Left renal pelvis (tissue), 4 donors: ENCODE measurements around the gene EPM2AIP1. TPM values are rescaled to one million over a fixed set of nuclear protein-coding genes. Genes with fewer than 3 reads are reported as not detected.
"Not testable (repeated sequence)": the region's sequence is repeated elsewhere in the genome, so short reads cannot be mapped to it uniquely, and the experiment has no call there.

ENCODE experiments used
- DNase-seq, 4 donors: peaks; one replicate each; pipeline ENCODE4 v3.0.0-alpha.2; 2013; ENCODE audit warnings: low read depth in 4 of 4, low spot score in 3 of 4
- polyA plus RNA-seq, 4 donors: library from polyadenylated mRNA; unstranded; fragments of 120-200 nt; gene quantifications; one replicate each; pipeline ENCODE4 v1.2.1, GENCODE V29; 2013; ENCODE audit not compliant: insufficient read length in 4 of 4

The EPM2AIP1 gene
- polyA plus RNA-seq, 4 donors = 45.1 to 61.9 (median 53.9) TPM

DNA sequence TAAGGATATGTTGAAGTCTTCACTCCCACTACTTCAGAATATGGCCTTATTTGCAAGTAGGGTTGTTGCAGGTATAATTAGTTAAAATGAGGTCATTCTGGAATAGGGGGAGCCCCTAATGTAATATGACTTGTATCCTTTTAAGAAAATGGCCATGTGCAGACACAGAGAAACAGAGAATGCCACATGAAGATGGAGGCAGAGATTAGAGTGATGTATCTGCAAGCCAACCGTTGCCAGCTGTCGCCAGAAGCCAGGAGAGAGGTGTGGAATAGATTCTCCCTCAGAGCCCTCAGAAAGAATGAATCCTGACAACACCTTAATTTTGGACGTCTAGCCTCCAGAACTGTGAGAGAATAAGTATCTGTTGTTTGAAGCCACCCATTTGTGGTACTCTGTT, 36.8 kb downstream of the EPM2AIP1 start:
- no peak for DNase-seq

DNA sequence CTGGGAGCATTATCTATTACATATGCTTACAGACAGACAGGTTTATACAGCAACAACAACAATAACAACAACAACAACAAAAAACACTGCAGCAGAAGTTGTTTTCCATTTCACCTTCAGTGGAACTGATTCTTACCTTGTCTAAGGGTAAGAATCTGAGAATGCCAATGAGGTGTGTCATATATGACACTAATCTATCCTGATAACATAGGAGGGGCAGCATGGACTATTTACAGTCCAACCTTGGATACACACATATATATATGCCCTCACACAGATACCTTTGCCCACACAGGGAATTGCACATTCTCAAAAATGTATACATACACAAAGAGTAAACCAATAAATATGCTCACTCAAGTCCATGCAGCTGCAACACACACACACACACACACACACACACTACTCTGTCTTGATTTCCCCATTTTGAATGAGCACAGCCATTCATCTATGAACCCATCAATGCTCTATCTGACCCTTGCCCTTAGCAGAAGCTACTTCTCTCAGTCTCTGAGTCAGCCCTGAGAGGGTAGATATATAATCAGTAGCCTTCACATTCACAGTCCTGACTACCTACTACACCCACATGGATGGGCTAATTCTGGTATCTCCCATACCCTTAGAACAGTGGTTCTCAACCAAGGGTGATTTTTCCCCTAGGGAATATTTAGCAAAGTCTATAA, 38.3 kb downstream of the EPM2AIP1 start:
- no peak for DNase-seq

DNA sequence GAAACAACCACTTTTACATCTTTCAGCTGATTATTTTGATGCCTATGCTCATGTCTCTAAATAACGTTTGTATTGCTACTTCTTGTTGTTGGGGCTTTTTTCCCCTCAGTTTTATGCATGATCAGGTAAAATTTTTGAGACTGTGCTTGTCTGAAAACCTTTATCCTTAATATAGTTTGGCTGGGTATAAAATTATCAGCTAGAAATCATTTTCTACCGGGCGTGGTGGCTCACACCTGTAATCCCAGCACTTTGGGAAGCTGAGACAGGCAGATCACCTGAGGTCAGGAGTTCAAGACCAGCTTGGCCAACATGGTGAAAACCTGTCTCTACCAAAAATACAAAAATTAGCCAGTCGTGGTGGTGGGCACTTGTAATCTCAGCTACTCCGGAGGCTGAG, 45.1 kb downstream of the EPM2AIP1 start:
- DNase-seq = not testable (repeated sequence)

DNA sequence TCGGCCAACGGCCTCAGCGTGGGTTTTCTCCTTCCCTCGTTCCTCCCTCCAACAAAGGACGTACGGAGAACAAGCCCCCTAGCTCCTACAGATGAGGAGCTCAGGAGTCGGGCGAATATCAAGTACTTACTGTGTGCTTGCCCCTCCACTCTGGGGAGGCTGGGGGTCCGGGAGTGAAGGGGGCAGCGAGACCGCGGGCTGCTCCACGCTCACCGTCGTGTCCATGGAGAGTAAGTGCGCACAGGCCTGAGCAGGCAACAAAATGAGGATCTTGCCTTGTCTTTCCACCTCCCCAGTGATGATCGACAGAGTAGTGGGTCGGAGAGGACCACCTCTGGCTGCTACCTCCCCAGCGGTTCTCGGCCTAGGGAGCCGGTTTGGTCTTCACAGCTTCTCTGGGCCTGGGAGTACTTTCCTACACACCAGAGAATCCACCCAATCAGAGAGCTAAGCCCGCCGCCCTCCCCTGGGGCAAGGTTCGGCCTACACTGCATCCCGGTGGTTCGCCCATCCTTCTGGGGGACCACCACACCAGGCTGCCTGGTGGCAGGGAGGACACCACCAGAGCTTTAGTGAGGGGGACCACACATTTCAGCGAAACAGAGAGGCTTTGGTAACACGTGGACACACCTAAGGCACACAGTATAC, 47.5 kb downstream of the EPM2AIP1 start:
- DNase-seq = no peak

DNA sequence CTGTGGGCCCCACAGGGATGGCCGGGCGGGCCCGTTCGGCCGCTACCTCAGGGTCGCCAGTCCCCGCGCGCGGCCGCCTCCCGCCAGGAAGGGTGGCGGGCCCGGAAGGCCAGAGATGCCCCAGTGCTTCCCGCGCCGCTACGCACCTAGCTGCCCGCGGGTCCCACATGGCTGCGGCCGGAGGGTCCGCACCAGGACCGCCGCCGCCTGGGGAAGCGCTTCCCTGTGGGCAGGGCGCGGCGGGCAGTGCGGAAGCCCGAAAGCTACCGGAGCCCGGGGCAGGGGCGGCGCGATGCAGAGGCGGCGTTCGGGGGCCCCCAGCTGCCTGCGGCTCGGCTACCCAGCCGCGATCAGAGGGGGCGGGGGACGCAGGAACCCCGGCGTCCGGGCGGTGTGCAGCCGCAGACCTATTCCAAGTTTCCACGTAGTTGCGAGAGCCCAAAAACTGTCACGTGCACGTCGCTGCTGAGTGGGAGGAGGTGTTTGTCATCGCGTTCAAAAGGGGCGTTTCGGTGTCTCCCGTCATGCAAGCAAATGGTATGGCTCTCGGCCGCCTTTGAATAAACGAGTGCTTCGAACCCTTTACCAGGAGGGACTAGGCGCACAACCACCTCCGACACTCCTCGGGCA, 48.2 kb downstream of the EPM2AIP1 start, which contains the start of gene TRANK1:
TSS of gene TRANK1 (minus strand) at position 414 of the 630 bp plus-strand sequence. CDS start at position 169, 245 bp downstream.
- DNase-seq = peak in 2 of 4 donors; percentile 44 to 51

DNA sequence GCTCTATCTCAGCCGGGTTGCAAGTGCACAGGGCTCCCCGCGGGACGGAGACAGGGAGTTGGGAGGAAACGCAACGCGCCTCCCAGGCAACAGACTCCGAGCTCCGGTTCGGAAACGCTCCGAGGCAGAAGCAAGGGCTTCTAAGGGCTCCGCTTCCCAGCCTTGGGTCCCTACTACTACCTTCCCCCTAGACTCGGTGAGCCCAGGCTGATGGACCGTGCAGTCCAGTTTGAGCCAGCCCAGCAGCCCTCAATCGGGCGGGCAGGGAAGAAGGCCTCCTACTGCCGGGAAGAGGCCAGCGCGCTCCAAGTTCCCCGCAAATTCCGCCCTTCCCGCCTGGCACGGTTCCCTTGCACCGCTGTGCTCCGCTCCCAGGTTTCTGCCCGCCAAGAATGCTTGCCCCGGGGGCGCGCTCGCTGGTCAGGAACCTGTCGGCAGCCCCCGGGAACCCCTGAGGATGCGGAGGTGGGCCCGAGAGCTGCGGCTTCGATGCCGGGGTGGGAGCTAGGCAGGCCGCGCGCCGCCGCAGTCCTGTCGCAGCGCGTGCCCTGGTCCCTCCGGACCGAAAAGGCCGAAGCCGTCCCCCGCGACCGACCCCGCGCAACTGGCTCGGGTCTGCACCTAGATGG, 48.8 kb downstream of the EPM2AIP1 start:
- peak in 3 of 4 donors; percentile 50 to 58 (median 56) for DNase-seq

DNA sequence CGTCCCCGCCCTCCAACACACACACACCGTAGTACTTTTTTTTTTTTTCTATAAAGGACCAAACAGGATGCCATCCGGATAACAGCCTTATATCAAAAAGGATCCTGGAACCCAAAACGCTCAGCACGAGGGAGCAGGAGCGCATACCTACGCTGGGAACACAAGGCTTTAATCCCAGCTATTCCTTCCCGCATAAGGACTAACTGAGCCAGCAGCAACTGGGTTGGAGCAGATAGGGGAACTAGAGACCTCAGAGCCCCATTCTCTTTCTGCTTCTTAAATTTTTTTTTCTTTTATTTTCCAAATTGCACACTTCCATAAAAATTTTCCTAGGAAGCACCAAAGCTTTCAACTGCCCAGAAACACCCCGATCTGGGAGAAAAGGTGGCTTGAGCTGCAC, 49.3 kb downstream of the EPM2AIP1 start:
- no peak for DNase-seq

DNA sequence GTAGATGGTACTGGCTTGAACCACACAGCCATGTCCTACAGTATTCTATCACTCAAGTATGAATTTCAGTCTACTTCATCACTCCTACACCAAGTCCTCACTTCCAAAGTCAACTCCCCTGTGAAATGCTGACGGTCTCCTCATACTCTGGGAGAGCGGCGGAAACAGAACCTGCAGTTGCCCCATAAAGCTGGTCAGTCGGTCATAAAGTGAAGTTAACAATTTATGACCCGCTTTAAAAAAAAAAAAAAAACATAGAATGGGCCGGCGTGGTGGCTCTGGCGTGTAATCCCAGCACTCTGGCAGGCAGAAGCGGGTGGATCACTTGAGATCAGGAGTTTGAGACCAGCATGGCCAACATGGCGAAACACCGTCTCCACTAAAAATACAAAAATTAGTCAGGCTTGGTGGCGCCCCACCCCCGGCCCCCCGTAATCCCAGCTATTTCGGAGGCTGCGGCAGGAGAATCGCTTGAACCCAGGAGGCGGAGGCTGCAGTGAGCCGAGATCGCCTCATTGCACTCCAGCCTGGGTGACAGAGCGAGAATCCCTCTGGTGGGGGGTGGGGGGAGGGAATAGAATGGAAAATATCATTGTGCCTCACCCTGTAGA, 50.2 kb downstream of the EPM2AIP1 start:
- DNase-seq = no peak

DNA sequence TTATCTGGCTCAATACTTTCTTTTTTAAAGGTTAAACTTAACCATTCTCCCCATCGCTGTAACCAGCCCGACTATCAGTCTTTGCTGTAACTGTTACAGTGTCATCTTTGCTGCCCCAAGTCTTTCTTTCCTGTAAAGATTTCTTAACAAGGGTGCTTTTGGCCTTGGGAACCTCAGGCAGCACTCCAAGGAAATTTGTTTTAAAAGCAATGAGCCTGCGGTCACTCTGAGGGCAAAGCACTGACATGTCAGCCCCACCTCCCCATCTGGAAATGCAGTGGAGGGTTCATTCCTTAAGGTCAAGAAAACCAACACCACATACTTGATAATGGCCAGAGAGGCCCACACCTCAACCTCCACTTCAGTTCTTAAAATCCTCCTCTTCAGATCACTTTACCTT, 51.3 kb downstream of the EPM2AIP1 start:
- DNase-seq = no peak

DNA sequence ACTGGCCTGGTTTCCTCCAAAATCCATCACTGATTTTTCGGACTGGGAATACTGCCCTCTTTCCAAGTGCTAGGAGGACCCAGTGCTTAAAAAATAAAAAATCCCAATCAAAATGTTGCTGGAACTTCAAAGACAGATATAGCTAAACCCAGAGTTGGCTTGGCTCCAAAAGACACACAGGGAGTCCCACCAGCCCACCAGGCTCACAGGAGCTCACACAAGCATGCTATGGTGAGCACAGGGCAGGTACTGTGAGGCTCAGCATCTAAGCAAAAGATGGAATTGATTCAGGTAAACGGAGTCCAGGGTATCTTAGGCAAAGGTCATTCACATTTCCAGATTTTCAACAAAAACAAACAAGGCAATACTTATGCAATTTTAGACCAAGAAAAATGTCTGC, 51.8 kb downstream of the EPM2AIP1 start:
- no peak for DNase-seq

DNA sequence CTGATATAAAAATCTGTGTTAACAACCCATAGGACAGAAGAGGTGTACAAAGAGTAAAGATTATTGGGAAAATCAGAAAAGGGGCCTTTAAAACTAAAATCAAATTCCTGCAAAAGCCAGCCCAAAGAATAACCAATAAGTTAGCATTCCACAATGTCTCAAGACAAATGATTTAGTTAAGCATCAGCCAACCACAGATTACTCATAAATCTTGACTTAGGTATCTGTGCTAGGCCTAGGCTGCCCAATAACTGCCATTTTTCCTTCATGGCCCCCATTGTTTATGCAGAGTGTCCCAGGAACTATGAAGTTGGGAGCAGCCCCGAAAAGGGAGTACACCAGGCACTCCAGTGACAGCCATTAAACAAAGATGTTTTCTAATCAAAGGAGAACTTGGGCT, 55.4 kb downstream of the EPM2AIP1 start:
- no peak for DNase-seq

Other genes with a start within 250 kb of the EPM2AIP1 start
- gene DCLK3, start 228.6 kb downstream of the EPM2AIP1 start, polyA plus RNA-seq = 1 to 10 TPM in 1 of 4 donors, under 1 TPM in 3; 0.59 to 1.0 (median 0.81) TPM
- 10 to 100 TPM in 1 of 4 donors, 1 to 10 TPM in 3; 5.8 to 17.2 (median 6.5) TPM for gene TRANK1, start 48.1 kb downstream of the EPM2AIP1 start, polyA plus RNA-seq
- 10 to 100 TPM; 41.5 to 53.5 (median 50.0) TPM for gene MLH1, start 387 bp upstream of the EPM2AIP1 start, polyA plus RNA-seq
- 10 to 100 TPM; 30.6 to 47.6 (median 40.8) TPM for gene LRRFIP2, start 181.5 kb upstream of the EPM2AIP1 start, polyA plus RNA-seq